GM21717 (cell line): ENCODE measurements around the gene VSX1.

Experiments used
- ATAC-seq: cut with Tn5 transposase; IDR thresholded peaks from one replicate; pipeline ENCODE4 v1.9.1; 2021; ENCODE audit warnings: mild to moderate bottlenecking, moderate library complexity; ENCODE audit not compliant: unreplicated experiment

VSX1 gene

DNA sequence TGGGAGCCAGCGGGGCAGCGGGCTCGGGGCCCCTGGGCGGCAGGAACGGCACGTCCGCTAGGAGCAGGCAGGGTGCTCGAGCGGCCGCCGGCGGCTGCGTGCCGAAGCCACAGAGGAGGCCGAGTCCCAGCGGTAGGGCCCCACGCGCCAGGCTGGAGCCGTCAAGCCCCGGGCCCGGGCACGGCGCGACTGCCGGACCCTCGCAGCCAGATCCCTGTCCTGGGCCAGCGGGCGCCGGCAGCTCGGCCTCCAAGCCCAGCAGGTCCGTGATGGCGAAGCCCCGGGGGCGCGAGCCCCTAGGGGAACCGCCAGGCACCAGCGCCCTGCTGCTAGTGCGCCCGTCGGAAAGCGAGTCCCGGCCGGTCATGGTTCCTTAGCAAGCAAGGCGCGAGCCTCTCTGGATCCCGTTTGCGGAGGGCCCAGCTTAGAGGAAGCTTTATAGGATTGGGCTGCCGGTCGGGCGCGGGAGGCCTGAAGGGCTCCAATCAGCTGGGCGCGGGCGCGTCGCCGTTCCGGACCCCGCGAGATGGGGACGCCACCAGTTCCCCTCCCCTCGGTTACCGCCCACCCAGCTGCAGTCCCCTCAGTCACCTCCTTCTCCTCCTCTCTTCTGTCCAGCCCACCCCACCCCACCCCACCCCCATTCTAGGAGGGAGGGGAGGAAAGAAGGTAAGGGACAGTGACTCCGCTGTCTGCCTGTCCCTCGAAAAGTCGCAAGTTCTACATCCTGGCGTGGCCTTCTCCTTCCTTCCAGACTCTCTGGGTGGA lies at the start of gene VSX1:
VSX1 (minus strand) TSS at position 412 of the 768 bp plus-strand sequence; CDS start at position 367, 45 bp downstream.
- no peak for ATAC-seq

- ATAC-seq = no peak
These were observed 48.0 kb upstream of the VSX1 start for GRCh38 chr20:25129908-25130307.

- no peak for ATAC-seq
These were observed 47.5 kb upstream of the VSX1 start for GRCh38 chr20:25129428-25129827.

DNA sequence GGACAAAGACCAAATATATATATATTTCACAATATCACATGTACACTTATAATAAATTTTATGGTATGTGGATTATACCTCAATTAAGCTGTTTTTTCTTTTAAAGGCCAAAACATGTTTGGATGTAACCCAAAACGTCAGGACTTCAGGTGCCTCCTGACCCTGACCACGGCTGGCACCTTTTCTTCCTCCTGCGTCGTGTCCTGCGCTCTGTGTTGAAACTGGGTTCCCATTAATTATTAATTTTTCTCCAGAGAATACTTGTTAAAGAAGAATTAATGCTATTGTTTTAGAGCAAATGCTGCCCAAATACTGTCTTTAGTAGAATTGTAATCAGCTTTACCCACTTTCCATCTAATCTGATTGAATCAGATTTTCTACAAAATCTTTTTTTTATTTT lies 46.7 kb upstream of the VSX1 start:
- ATAC-seq = no peak

GRCh38 chr20:25127761-25128537 lies 46.0 kb upstream of the VSX1 start:
- ATAC-seq = no peak

DNA sequence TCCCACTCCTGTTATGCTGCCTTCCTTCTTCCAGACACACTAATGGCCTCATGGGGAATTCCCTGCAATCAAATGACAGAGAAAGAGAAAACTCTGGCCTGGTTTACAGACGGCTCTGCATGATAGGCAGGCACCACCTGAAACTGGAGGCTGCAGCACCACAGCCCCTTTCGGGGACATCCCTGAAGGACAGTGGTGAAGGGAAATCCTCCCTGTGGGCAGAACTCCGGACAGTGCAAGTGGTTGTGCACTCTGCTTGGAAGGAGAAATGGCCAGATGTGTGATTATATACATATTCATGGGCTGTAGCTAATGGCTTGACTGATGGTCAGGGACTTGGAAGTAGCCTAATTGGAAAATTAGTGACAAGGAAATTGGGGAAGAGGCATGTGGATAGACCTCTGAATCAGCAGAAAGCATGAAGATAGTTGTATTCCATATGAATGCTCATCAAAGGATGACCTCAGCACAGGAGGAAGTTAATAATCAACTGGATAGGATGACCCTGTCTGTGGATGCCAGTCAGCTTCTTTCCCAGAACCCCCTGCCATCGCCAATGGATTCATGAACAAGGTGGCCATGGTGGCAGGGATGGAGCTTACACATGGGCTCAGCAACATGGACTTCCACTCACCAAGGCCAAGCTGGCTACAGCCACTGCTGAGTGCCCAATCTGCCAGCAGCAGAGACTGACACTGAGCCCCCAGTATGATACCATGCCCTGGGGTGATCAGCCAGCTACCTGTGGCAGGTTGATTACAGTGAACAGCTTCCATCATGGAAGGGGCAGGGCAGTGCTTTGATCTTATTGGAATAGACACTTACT lies 44.5 kb upstream of the VSX1 start:
- ATAC-seq = no peak

DNA sequence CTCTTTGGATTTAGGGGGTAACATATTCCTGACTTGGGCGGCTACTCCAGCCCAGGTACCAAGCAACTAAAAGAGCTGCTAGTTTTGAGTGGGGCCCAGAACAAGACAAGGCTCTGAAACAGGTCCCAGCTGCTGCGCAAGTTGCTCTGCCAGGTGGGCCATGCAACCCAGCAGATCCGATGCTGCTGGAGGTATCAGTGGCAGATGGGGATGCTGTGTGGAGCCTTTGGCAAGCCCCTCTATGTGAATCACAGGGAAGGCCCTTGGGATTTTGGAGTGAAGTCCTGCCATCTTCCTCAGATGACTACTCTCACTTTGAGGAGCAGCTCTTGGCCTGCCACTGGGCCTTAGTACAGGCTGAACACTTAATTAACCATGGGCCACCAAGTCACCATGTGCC lies 43.7 kb upstream of the VSX1 start:
- no peak for ATAC-seq

DNA sequence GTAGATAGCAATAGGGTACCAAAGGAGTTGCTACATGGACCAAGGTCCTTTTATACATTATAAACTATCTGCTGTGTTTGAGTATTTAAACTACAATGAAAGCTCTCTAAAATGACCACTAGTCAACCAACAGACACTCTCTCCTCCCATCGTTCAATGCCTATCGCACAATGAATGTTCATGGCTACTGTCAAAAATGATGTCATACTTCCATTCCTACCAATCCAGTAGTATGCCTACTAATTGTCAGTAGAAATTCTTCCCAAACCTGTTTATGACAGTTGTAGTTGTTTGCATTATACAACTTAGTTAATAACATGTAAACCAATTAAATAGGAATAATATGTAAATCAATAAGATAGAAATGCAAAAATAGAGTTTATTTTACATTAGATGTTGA lies 39.0 kb upstream of the VSX1 start:
- ATAC-seq = no peak

- ATAC-seq = no peak
These were observed 38.5 kb upstream of the VSX1 start for GRCh38 chr20:25120457-25120856.

- no peak for ATAC-seq
These were observed 36.6 kb upstream of the VSX1 start for GRCh38 chr20:25118529-25118928.

DNA sequence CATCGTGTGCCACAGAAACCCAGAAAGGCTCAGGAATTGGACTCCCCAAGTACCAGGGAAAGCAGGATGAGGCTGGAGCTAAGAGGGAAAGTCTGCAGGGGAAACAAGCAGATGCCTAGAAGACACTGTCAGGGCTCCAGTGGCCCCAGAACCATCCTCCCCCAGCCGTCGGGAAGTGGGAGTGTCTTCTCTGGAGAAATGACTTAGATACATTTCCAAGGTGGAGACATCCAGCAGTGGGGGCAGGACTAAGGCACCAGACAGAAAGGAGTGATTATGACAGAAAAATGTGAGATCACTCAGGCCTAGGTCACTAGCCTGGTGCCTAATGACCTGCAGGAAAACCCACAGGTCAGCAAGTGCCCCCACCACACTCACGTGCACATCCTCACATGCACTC lies 36.0 kb upstream of the VSX1 start:
- ATAC-seq = no peak

DNA sequence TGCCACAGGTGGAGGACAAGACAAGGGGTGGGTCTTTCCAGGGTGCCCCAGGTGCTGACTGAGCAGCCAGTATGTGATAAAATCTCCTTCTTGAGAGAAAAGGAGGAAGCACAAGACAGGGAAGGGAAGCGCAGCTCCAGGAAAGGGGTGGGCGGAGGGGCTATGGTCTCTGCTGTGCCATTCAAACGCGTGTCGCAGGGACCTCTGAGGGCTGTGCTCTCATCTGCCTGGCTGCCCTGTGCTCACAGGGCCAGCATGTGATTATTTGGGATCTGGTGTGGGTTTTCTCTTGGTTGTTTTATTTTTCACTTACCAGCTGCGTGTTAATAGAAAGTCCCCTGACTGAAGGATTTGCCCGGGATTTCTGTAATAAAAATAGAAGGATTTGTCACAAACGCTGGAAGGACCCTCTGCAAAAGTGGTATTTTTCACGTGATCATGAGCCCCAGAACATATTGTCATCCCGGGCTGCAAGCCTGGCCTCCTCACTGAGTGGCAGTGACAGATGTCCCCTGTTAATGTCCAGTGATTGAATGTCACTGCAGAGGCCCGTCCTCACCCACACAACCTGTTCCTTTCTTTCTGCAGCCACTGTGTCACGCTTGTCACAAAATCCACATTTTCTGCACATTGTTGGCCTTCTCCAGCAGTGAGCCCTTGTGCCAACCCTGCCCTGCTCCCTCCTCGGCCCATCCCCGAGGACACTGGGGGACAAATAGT lies 35.0 kb upstream of the VSX1 start:
- no peak for ATAC-seq

GRCh38 chr20:25103526-25103925 lies 21.6 kb upstream of the VSX1 start:
- no peak for ATAC-seq

DNA sequence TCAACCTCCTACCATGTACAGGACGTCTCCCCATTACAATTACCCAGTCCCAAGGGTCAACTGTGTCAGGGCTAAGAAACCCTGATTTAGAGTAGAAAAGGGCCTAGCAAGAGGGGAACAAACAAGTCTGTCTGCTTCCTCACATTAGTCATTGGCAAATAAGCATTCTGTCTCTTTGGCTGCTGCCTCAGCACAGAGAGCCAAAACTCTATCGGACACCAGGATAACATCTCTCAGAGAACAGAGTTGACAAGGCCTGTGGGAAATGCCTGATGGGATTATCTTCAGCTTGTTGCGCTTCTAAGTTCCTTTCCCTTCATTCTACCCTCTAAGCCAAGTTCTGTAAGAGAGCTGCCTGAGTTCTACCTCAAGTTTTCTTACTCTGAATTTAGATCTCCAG lies 19.0 kb upstream of the VSX1 start:
- ATAC-seq = no peak

DNA sequence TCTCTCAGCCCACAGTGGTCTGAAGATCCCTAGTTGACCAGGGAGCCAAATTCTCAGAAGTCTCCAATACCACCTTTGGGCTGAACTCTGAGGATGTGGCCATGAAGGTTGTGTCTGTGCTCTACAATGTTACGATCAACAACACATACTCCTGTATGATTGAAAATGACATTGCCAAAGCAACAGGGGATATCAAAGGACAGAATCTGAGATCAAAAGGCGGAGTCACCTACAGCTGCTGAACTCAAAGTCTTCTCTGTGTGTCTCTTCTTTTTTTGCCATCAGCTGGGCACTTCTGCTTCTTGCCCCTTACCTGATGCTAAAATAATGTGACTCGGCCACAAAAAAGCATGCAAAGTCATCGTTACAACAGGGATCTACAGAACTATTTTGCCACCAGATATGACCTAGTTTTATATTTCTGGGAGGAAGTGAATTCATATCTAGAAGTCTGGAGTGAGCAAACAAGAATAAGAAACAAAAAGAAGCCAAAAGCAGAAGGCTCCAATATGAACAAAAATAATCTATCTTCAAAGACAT lies 17.7 kb upstream of the VSX1 start:
- no peak for ATAC-seq

GRCh38 chr20:25097498-25097897 lies 15.6 kb upstream of the VSX1 start:
- ATAC-seq = no peak

GRCh38 chr20:25090492-25091429 lies 8.8 kb upstream of the VSX1 start:
- peak; percentile 74 for ATAC-seq

DNA sequence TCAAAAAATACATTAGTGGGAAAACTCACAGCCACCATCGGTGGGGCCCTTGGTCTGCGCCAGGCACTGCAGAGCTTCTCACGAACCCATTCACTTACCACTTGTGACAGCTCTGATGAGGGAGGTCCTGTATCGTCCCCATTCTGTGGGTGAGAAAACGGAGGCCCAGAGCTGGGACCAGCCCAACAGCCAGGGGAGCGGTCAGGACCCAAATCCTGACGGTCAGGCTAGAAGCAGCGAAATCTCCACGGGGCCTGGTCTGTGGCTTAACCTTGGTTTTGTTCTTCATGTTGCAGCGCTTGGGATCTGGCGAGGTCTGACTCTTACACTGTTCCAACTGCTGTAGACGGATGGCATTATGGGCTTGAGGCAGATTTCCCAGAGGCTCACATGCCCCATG lies 7.7 kb upstream of the VSX1 start:
- ATAC-seq = no peak

GRCh38 chr20:25089096-25089495 lies 7.2 kb upstream of the VSX1 start:
- no peak for ATAC-seq
